ENCODE measurements around the gene LRRFIP1.

GRCh38 chr2:237726401-237726830, 99.0 kb downstream of the LRRFIP1 start:
- TF ChIP-seq ZNF584 (CRISPR knock-in tag; IDR thresholded peaks at IDR 0.05; ENCODE audit: low read depth) (no peak), E2F8 (IDR thresholded peaks at IDR 0.05; ENCODE audit: low read depth, partially characterized antibody) (no peak), JUN (IDR thresholded peaks at IDR 0.05; ENCODE audit: borderline replicate concordance, low read depth, low read length) (no peak), JUN (CRISPR knock-in tag; IDR thresholded peaks at IDR 0.05; ENCODE audit: borderline replicate concordance) (no peak), FOSL1 (tag; conservative IDR thresholded peaks at IDR 0.05) (no peak)

Measured in K562 (cell line).